ENCODE results near the gene CYTH4.

DNA sequence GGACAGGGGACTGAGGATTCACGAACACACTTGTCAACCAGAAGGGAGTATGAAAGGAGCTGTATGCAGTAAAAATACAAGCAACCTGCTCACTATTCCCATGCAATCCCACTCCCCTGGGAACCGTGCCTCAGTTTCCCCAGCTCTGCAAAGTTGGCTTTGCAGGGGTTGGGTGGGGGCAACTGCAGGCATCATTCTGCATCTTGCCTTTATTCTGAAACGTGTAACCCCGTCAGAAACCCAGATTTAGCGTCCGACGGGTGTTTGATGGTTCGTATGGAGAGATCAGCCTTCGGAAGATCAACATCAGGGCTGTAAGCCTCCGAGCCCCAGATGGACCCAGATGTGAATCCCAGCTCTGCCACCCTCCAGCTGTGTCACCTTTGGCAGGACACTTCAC, 3.6 kb downstream of the CYTH4 start:
- TF ChIP-seq, protein P1, sequence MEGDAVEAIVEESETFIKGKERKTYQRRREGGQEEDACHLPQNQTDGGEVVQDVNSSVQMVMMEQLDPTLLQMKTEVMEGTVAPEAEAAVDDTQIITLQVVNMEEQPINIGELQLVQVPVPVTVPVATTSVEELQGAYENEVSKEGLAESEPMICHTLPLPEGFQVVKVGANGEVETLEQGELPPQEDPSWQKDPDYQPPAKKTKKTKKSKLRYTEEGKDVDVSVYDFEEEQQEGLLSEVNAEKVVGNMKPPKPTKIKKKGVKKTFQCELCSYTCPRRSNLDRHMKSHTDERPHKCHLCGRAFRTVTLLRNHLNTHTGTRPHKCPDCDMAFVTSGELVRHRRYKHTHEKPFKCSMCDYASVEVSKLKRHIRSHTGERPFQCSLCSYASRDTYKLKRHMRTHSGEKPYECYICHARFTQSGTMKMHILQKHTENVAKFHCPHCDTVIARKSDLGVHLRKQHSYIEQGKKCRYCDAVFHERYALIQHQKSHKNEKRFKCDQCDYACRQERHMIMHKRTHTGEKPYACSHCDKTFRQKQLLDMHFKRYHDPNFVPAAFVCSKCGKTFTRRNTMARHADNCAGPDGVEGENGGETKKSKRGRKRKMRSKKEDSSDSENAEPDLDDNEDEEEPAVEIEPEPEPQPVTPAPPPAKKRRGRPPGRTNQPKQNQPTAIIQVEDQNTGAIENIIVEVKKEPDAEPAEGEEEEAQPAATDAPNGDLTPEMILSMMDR (optimal IDR thresholded peaks at IDR 0.05 in 1 of 3, IDR thresholded peaks at IDR 0.05 in 1 of 3, conservative IDR thresholded peaks at IDR 0.05 in 1 of 3; ENCODE audit: extremely low read depth in 1 of 3, insufficient read depth in 2 of 3, low read length in 3 of 3), result no peak
- no peak for TF ChIP-seq EZH2 (IDR thresholded peaks at IDR 0.05; ENCODE audit: low read length)
